Liver (tissue), 9 donors: Measurements from ENCODE around the gene TTLL5. TPM values are rescaled to one million over a fixed set of nuclear protein-coding genes. Genes with fewer than 3 reads are reported as not detected.
A peak's percentile ranks its signal among the peaks of the same experiment; 100 is the strongest.

Experiments
- DNase-seq: peaks from one replicate; pipeline ENCODE4 v3.0.0-alpha.2; 2017; ENCODE audit warnings: low spot score
- H3K27ac ChIP-seq, 2 donors: one replicate each; pipeline ENCODE4 v1.7.0; 2013; ENCODE audit warnings: inconsistent platforms in 2 of 2, low read length in 2 of 2, control low read depth in 1 of 2, low read depth in 1 of 2, mild to moderate bottlenecking in 1 of 2
- H3K27me3 ChIP-seq, 4 donors: one replicate each; pipeline versions ENCODE4 v1.6.1 to v1.7.0; 2013; ENCODE audit warnings: low read length in 3 of 4, inconsistent platforms in 1 of 4, mild to moderate bottlenecking in 1 of 4, moderate library complexity in 1 of 4; ENCODE audit not compliant: control insufficient read depth in 4 of 4, insufficient read depth in 4 of 4
- H3K36me3 ChIP-seq, 4 donors: one replicate each; pipeline versions ENCODE4 v1.6.1 to v1.7.0; 2013; ENCODE audit warnings: low read length in 3 of 4, mild to moderate bottlenecking in 3 of 4, low read depth in 1 of 4, moderate library complexity in 1 of 4; ENCODE audit not compliant: control insufficient read depth in 4 of 4, insufficient read depth in 3 of 4
- H3K4me1 ChIP-seq, 4 donors: one replicate each; pipeline versions ENCODE4 v1.6.1 to v1.7.0; 2013; ENCODE audit warnings: low read length in 3 of 4, mild to moderate bottlenecking in 3 of 4, moderate library complexity in 1 of 4; ENCODE audit not compliant: control insufficient read depth in 4 of 4, insufficient read depth in 4 of 4
- H3K4me3 ChIP-seq, 3 donors: one replicate each; pipeline versions ENCODE4 v1.6.1 to v1.7.0; 2013; ENCODE audit warnings: low read length in 3 of 3, control low read depth in 1 of 3, low read depth in 1 of 3, mild to moderate bottlenecking in 1 of 3
- H3K9ac ChIP-seq, 2 donors: one replicate each; pipeline ENCODE4 v1.7.0; 2013; ENCODE audit warnings: low read length in 2 of 2, mild to moderate bottlenecking in 2 of 2, moderate library complexity in 2 of 2, control low read depth in 1 of 2, low read depth in 1 of 2
- H3K9me3 ChIP-seq, 4 donors: one replicate each; pipeline versions ENCODE4 v1.6.1 to v1.7.0; 2013; ENCODE audit warnings: low read length in 3 of 4; ENCODE audit not compliant: control insufficient read depth in 4 of 4
- CTCF ChIP-seq: fragments of 150-350 bp; IDR thresholded peaks from 2 replicates; pipeline ENCODE4 v1.5.1; 2017; ENCODE audit warnings: improper control_type of control experiment, low read depth, low read length; ENCODE audit not compliant: missing input control
- EGR1 ChIP-seq, 2 donors: IDR thresholded peaks; 2 replicates each; pipeline ENCODE4 v1.6.1; 2016 to 2018; ENCODE audit warnings: antibody characterized with exemption in 2 of 2, low read depth in 2 of 2
- FOXA1 ChIP-seq: IDR thresholded peaks from 2 replicates; pipeline ENCODE4 v1.6.1; 2016; ENCODE audit warnings: antibody characterized with exemption
- FOXA2 ChIP-seq: IDR thresholded peaks from 2 replicates; pipeline ENCODE4 v1.6.1; 2016; ENCODE audit warnings: antibody characterized with exemption
- GABPA ChIP-seq, 2 donors: IDR thresholded peaks in 1 of 2; conservative IDR thresholded peaks in 1 of 2; 2 replicates each; pipeline ENCODE4 v1.6.1; 2016; ENCODE audit warnings: antibody characterized with exemption in 2 of 2, mild to moderate bottlenecking in 1 of 2, moderate library complexity in 1 of 2
- HNF4G ChIP-seq: IDR thresholded peaks from 2 replicates; pipeline ENCODE4 v1.6.1; 2016; ENCODE audit warnings: antibody characterized with exemption
- JUND ChIP-seq, 2 donors: IDR thresholded peaks; 2 replicates each; pipeline ENCODE4 v1.6.1; 2016; ENCODE audit warnings: antibody characterized with exemption in 2 of 2
- MAX ChIP-seq: IDR thresholded peaks from 2 replicates; pipeline ENCODE4 v1.6.1; 2016; ENCODE audit warnings: antibody characterized with exemption
- RAD21 ChIP-seq, 2 donors: IDR thresholded peaks; 2 replicates each; pipeline ENCODE4 v1.6.1; 2016; ENCODE audit warnings: antibody characterized with exemption in 2 of 2, mild to moderate bottlenecking in 2 of 2
- REST ChIP-seq: IDR thresholded peaks from 2 replicates; pipeline ENCODE4 v1.6.1; 2016; ENCODE audit warnings: antibody characterized with exemption, mild to moderate bottlenecking
- RXRA ChIP-seq, 2 donors: IDR thresholded peaks; 2 replicates each; pipeline ENCODE4 v1.6.1; 2017 to 2018; ENCODE audit warnings: antibody characterized with exemption in 2 of 2, mild to moderate bottlenecking in 1 of 2
- SP1 ChIP-seq: IDR thresholded peaks from 2 replicates; pipeline ENCODE4 v1.6.1; 2018; ENCODE audit warnings: antibody characterized with exemption, mild to moderate bottlenecking
- YY1 ChIP-seq: IDR thresholded peaks from 2 replicates; pipeline ENCODE4 v1.6.1; 2016; ENCODE audit warnings: antibody characterized with exemption, mild to moderate bottlenecking
- ZBTB33 ChIP-seq: IDR thresholded peaks from 2 replicates; pipeline ENCODE4 v1.6.1; 2016; ENCODE audit warnings: antibody characterized with exemption
- WGBS: extraction: QIAGEN DNeasy Blood & Tissue Kit; methylation state at CpG from one replicate; pipeline ENCODE4 v1.1.7; 2013; 5-methylcytosine and 5-hydroxymethylcytosine counted together
- polyA plus RNA-seq, 2 donors: library from polyadenylated mRNA; stranded (reverse) in 1 of 2; unstranded in 1 of 2; fragments of 200-250 nt in 1 of 2; fragments of >200 nt in 1 of 2; fragmentation: Nextera tagmentation in 1 of 2; extraction: Ambion mirVana in 1 of 2; gene quantifications; one replicate each; pipeline versions ENCODE4 v1.2.1 to v1.2.3, GENCODE V29; 2013 to 2015
- total RNA-seq, 2 donors: library from RNA; depleted of rRNA; stranded (reverse); fragments of >200 nt; gene quantifications; one replicate each; pipeline ENCODE4 v1.2.3, GENCODE V29; 2014
- donor health status: healthy.
- donor health status: healthy.
- donor health status: healthy.
- donor health status: healthy.
- donor health status: healthy.

The TTLL5 gene
- total and polyA plus RNA-seq, 4 donors, result 4.3 to 14.2 (median 9.8) TPM

- H3K27me3 ChIP-seq, result no peaks in the 10 kb centered on the region
- peaks cover 0 to 8% (median under 1%) of the 10 kb centered on the region in 4 donors for H3K4me1 ChIP-seq
- TF ChIP-seq MAX, result no peak
- no peak for TF ChIP-seq JUND (IDR thresholded peaks at IDR 0.05)
- no peak for TF ChIP-seq REST
- TF ChIP-seq FOXA2, result no peak
- no peak for TF ChIP-seq ZBTB33
- no peak for TF ChIP-seq RAD21 (IDR thresholded peaks at IDR 0.05)
- no peak for TF ChIP-seq GABPA (IDR thresholded peaks at IDR 0.05 in 1 of 2, conservative IDR thresholded peaks at IDR 0.05 in 1 of 2)
- DNase-seq, result peak; percentile 38
- H3K9me3 ChIP-seq, result no peaks in the 10 kb centered on the region
- no peak overlapping the region for H3K4me3 ChIP-seq
- 84% methylated on average over 10 of the region's 10 CpGs for WGBS
- H3K9ac ChIP-seq, result no peak overlapping the region
- no peaks in the 10 kb centered on the region for H3K36me3 ChIP-seq
- H3K27ac ChIP-seq, result no peak overlapping the region
Observed at GRCh38 chr14:75832621-75833297, 171.7 kb downstream of the TTLL5 start.

GRCh38 chr14:75833326-75834020 is 172.4 kb downstream of the TTLL5 start:
- Histone ChIP-seq H3K36me3 (no peaks in the 10 kb centered on the region), H3K4me3 (no peak overlapping the region), H3K27me3 (no peaks in the 10 kb centered on the region), H3K4me1 (peaks cover 0 to 8% (median under 1%) of the 10 kb centered on the region in 4 donors), H3K27ac (no peak overlapping the region), H3K9ac (no peak overlapping the region), H3K9me3 (no peaks in the 10 kb centered on the region)
- WGBS, result 90% methylated on average over 2 of the region's 2 CpGs
- DNase-seq, result no peak
- TF ChIP-seq YY1, result no peak
- TF ChIP-seq FOXA1, result no peak
- no peak for TF ChIP-seq REST
- TF ChIP-seq CTCF, result no peak
- no peak for TF ChIP-seq FOXA2
- TF ChIP-seq HNF4G, result no peak
- no peak for TF ChIP-seq JUND (IDR thresholded peaks at IDR 0.05)
- TF ChIP-seq SP1, result no peak
- no peak for TF ChIP-seq MAX
- no peak for TF ChIP-seq EGR1 (IDR thresholded peaks at IDR 0.05; ENCODE audit: low read depth in 2 of 2)
- TF ChIP-seq GABPA (IDR thresholded peaks at IDR 0.05 in 1 of 2, conservative IDR thresholded peaks at IDR 0.05 in 1 of 2), result no peak
- TF ChIP-seq RXRA (IDR thresholded peaks at IDR 0.05), result no peak
